Activated CD4-positive, alpha-beta T cell treated with anti-CD3 and anti-CD28 coated beads, Interleukin-2, amount 50 U/mL, for 4 hours (primary cell): ENCODE data around the gene HMGN4.
"Not testable (repeated sequence)": the region's sequence is repeated elsewhere in the genome, so short reads cannot be mapped to it uniquely, and the experiment has no call there.

Experiments used
- DNase-seq, 2 experiments: peaks; one replicate each; pipeline ENCODE4 v3.0.0-alpha.2; 2020

The HMGN4 gene

GRCh38 chr6:26522486-26523228, 15.5 kb upstream of the HMGN4 start:
- DNase-seq: peak in 1 of 2 experiments; percentile 17

- DNase-seq: not testable (repeated sequence)
These were observed 13.9 kb upstream of the HMGN4 start for GRCh38 chr6:26524314-26524713.

GRCh38 chr6:26524722-26525370, 13.3 kb upstream of the HMGN4 start:
- DNase-seq: no peak

GRCh38 chr6:26525838-26526237, 12.3 kb upstream of the HMGN4 start:
- no peak for DNase-seq

GRCh38 chr6:26526928-26527327, 11.2 kb upstream of the HMGN4 start:
- no peak for DNase-seq

- DNase-seq: no peak
These were observed 8.0 kb upstream of the HMGN4 start for GRCh38 chr6:26530203-26530602.

- DNase-seq: no peak
These were observed 6.3 kb upstream of the HMGN4 start for GRCh38 chr6:26531897-26532296.

- peak; percentile 93 to 96 for DNase-seq
These were observed 5.3 kb upstream of the HMGN4 start for GRCh38 chr6:26532699-26533531.

- no peak for DNase-seq
These were observed 4.6 kb upstream of the HMGN4 start for GRCh38 chr6:26533532-26533931.

GRCh38 chr6:26534681-26535465, 3.3 kb upstream of the HMGN4 start:
- DNase-seq: no peak

- DNase-seq: peak in 1 of 2 experiments; percentile 16
These were observed 1.5 kb upstream of the HMGN4 start for GRCh38 chr6:26536571-26537159.

GRCh38 chr6:26537160-26537845, 863 bp upstream of the HMGN4 start:
- DNase-seq: peak; percentile 84

- DNase-seq: no peak
These were observed 371 bp downstream of the HMGN4 start for GRCh38 chr6:26538572-26538902.

GRCh38 chr6:26539071-26539615, 977 bp downstream of the HMGN4 start:
- DNase-seq: no peak

- no peak for DNase-seq
These were observed 3.4 kb downstream of the HMGN4 start for GRCh38 chr6:26541579-26541978.

- no peak for DNase-seq
These were observed 5.8 kb downstream of the HMGN4 start for GRCh38 chr6:26543953-26544352.

GRCh38 chr6:26544473-26544872, 6.3 kb downstream of the HMGN4 start:
- DNase-seq: no peak

GRCh38 chr6:26545627-26546026, 7.5 kb downstream of the HMGN4 start:
- DNase-seq: no peak

- not testable (repeated sequence) for DNase-seq
These were observed 9.2 kb downstream of the HMGN4 start for GRCh38 chr6:26547363-26547762.

GRCh38 chr6:26550250-26550993, 12.3 kb downstream of the HMGN4 start:
- DNase-seq: no peak

GRCh38 chr6:26552205-26552604, 14.0 kb downstream of the HMGN4 start:
- no peak for DNase-seq
